ENCODE data around the gene CEP104. TPM values are rescaled to one million over a fixed set of nuclear protein-coding genes. Genes with fewer than 3 reads are reported as not detected.

CEP104 gene
- polyA plus RNA-seq, 3 donors: 8.3 to 25.1 (median 13.0) TPM

GRCh38 chr1:3772027-3772714 lies 84.8 kb downstream of the CEP104 start:
- Mint-ChIP-seq H3K36me3 (no peaks in the 10 kb centered on the region), H3K4me3 (peak overlapping the region; percentile 68 to 75), H3K4me1 (peaks cover 20% of the 10 kb centered on the region), H3K27me3 (ENCODE audit: low read depth in 3 of 3) (peaks cover 17 to 40% (median 19%) of the 10 kb centered on the region in 3 donors), H3K27ac (no peak overlapping the region), H3K9me3 (peaks cover 0 to 3% (median 0%) of the 10 kb centered on the region in 7 donors)
- no peaks in the 10 kb centered on the region for H3K36me3 ChIP-seq (replicated peaks in 1 of 2; ENCODE audit: control insufficient read depth in 1 of 2, insufficient read depth in 2 of 2, low read length in 2 of 2)
- peak; percentile 67 to 80 (median 74) for DNase-seq
- peak overlapping the region; percentile 92 for H3K4me2 ChIP-seq (replicated peaks; ENCODE audit: extremely low read depth, low read length, poor library complexity, severe bottlenecking)
- H3K27ac ChIP-seq (ENCODE audit: low read depth in 1 of 2, low read length in 2 of 2): no peak overlapping the region
- H3K4me1 ChIP-seq (ENCODE audit: control insufficient read depth in 1 of 2, insufficient read depth in 2 of 2, low read length in 2 of 2): peaks cover 19 to 32% of the 10 kb centered on the region in 2 donors
- peaks cover 0 to 27% of the 10 kb centered on the region in 2 donors for H3K27me3 ChIP-seq (ENCODE audit: control insufficient read depth in 2 of 2, insufficient read depth in 2 of 2, low read length in 2 of 2)
- H3K9me3 ChIP-seq (replicated peaks in 1 of 2; ENCODE audit: control insufficient read depth in 1 of 2, insufficient read depth in 1 of 2, low read length in 2 of 2): no peaks in the 10 kb centered on the region
- WGBS (ENCODE audit: insufficient coverage): under 1% methylated on average over 40 of the region's 61 CpGs
- H4K20me1 ChIP-seq (ENCODE audit: insufficient read depth, low read length): no peaks in the 10 kb centered on the region
- intact Hi-C loops (cut with micrococcal nuclease): loop anchor here (5.0 to 10.0 kb wide), 3 partner anchors 130 to 147 kb away; partner anchors contain the start of genes C1orf174 (in 2 of the 2) and TPRG1L (in 1 of the 2)
- peak overlapping the region; percentile 54 for H3K9ac ChIP-seq (ENCODE audit: insufficient read depth, low read length, poor library complexity, severe bottlenecking)
- TF ChIP-seq CTCF (IDR thresholded peaks at IDR 0.05): no peak
- peak overlapping the region; percentile 29 to 78 (median 48) for H3K4me3 ChIP-seq (replicated peaks in 1 of 3; ENCODE audit: low read depth in 2 of 3, low read length in 3 of 3)
- peak overlapping the region; percentile 83 for H2AFZ ChIP-seq (ENCODE audit: insufficient read depth, low read depth, low read length, poor library complexity, severe bottlenecking)
- no peaks in the 10 kb centered on the region for H3K79me2 ChIP-seq (ENCODE audit: insufficient read depth, low read length)

GRCh38 chr1:3771108-3772026 lies 85.6 kb downstream of the CEP104 start:
- intact Hi-C loops (cut with micrococcal nuclease): loop anchor here (5.0 to 10.0 kb wide), 3 partner anchors 131 to 147 kb away; partner anchors contain the start of genes C1orf174 (in 2 of the 2) and TPRG1L (in 1 of the 2)
- H3K27ac ChIP-seq (ENCODE audit: low read depth in 1 of 2, low read length in 2 of 2): no peak overlapping the region
- DNase-seq: no peak
- H3K79me2 ChIP-seq (ENCODE audit: insufficient read depth, low read length): no peaks in the 10 kb centered on the region
- peak overlapping the region; percentile 92 for H3K4me2 ChIP-seq (replicated peaks; ENCODE audit: extremely low read depth, low read length, poor library complexity, severe bottlenecking)
- H3K4me1 ChIP-seq (ENCODE audit: control insufficient read depth in 1 of 2, insufficient read depth in 2 of 2, low read length in 2 of 2): peaks cover 19 to 32% of the 10 kb centered on the region in 2 donors
- 89% methylated on average over 12 of the region's 32 CpGs for WGBS (ENCODE audit: insufficient coverage)
- Mint-ChIP-seq H3K27me3 (ENCODE audit: low read depth in 3 of 3) (peaks cover 17 to 43% (median 19%) of the 10 kb centered on the region in 3 donors), H3K9me3 (peaks cover 0 to 3% (median 0%) of the 10 kb centered on the region in 7 donors), H3K27ac (peak overlapping the region in 1 of 7 donors; percentile 12), H3K4me3 (peak overlapping the region; percentile 68 to 75), H3K36me3 (no peaks in the 10 kb centered on the region), H3K4me1 (peaks cover 20% of the 10 kb centered on the region)
- H2AFZ ChIP-seq (ENCODE audit: insufficient read depth, low read depth, low read length, poor library complexity, severe bottlenecking): peak overlapping the region; percentile 72
- peak overlapping the region in 2 of 3 experiments; percentile 29 to 78 for H3K4me3 ChIP-seq (replicated peaks in 1 of 3; ENCODE audit: low read depth in 2 of 3, low read length in 3 of 3)
- no peaks in the 10 kb centered on the region for H3K9me3 ChIP-seq (replicated peaks in 1 of 2; ENCODE audit: control insufficient read depth in 1 of 2, insufficient read depth in 1 of 2, low read length in 2 of 2)
- H3K9ac ChIP-seq (ENCODE audit: insufficient read depth, low read length, poor library complexity, severe bottlenecking): peak overlapping the region; percentile 54
- H3K27me3 ChIP-seq (ENCODE audit: control insufficient read depth in 2 of 2, insufficient read depth in 2 of 2, low read length in 2 of 2): peaks cover 0 to 27% of the 10 kb centered on the region in 2 donors
- no peaks in the 10 kb centered on the region for H4K20me1 ChIP-seq (ENCODE audit: insufficient read depth, low read length)
- no peaks in the 10 kb centered on the region for H3K36me3 ChIP-seq (replicated peaks in 1 of 2; ENCODE audit: control insufficient read depth in 1 of 2, insufficient read depth in 2 of 2, low read length in 2 of 2)
- TF ChIP-seq CTCF (IDR thresholded peaks at IDR 0.05): no peak
